Measurements from ENCODE around the gene THEM4.
A peak's percentile ranks its signal among the peaks of the same experiment; 100 is the strongest.

The THEM4 gene

GRCh38 chr1:151909167-151910149, at the start of gene THEM4:
TSS of gene THEM4 (minus strand) at chr1:151909511. CDS start at chr1:151909458, 53 bp downstream.
- DNase-seq: peak; percentile 65

DNA sequence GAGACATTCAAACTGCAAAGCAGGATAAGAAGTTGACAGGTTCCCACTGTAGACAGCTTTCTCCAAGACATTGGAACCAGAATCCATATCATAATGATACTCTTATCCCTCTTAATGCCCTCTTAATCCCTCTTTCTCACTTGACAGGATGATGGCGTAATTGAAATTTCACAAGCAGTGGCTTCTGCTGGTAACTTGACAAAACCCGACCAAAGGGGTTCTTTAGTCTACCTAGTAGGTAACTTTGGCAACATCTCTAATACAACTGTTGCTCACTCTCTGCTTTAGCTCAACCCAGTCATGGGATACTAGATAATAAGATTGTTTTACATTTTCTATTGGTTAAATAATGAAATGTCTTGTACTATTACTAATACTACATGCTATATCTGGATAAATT, 49.6 kb upstream of the THEM4 start:
- no peak for DNase-seq

- no peak for DNase-seq
Measured at GRCh38 chr1:151956957-151957497, 47.7 kb upstream of the THEM4 start.

GRCh38 chr1:151953409-151954094, 44.2 kb upstream of the THEM4 start:
- no peak for DNase-seq

DNA sequence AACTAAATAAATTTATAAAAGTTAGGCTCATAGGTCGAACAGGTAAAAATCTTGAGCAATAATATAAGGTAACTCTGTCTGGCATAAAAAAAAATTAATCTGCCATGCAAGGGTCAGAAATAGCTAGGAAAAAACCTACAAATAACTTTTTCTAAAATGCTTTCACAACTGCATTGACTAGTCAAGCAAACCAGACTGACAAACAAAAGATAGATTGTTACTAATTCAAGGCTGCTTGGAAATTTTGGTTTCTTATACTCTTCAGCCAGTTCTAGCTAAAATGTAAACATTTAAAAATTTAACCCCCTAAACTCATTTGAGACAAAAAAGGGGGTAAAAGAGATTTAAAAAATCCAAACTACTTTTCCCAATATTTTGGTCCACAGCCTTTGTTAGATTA, 43.5 kb upstream of the THEM4 start:
- no peak for DNase-seq

GRCh38 chr1:151949371-151950193, 40.3 kb upstream of the THEM4 start:
- DNase-seq: no peak

- no peak for DNase-seq
Measured at GRCh38 chr1:151948506-151948905, 39.2 kb upstream of the THEM4 start.

- no peak for DNase-seq
Measured at GRCh38 chr1:151947140-151947539, 37.8 kb upstream of the THEM4 start.

DNA sequence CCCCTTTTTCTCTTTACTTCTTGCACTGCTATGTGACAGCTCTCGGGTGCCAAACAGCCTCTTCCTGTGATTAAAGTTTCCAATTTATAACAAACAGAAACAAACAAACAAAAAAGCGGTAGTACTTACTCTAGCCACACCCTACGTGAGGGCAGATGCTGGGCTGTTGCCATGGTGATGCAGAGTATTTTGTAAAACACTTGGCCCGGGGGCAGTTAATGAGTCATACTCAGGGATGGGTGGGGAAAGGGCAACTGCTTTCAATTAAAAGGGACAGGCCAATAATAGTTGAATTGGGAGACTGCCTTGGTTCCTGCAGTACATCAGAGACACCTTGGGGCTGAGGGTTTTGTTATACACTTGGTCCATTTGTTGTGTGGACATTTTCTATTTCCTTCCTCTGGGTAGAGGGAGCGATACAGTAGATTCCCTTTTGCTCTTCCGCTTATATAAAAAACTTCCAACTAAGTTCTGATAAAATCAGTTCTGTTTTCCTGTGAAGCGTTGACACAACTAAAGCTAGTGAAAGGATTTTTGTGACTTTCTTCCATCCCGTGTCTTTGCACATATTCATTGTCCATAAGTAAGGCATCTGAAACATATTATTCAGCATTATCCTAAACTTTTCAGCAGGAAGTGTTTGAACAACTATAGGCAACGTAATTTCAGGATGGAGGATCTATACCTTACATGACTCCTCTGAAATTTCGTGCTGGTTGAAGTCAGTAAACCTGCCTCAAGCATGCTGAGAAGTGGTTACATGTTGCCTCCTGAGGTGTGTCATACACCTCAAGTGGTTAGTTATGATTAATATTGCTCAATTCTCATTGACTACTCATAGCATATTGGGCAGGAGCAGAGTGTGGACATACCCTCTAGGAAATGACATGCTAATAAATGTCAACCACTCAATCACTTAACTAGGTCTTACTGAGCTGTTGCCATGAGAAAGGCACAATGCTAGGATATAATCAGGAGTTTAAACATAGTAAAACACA, 36.7 kb upstream of the THEM4 start:
- DNase-seq: peak; percentile 94

GRCh38 chr1:151944857-151945575, 35.7 kb upstream of the THEM4 start:
- no peak for DNase-seq

- DNase-seq: peak; percentile 17
Measured at GRCh38 chr1:151944126-151944856, 35.0 kb upstream of the THEM4 start.

GRCh38 chr1:151943591-151943990, 34.3 kb upstream of the THEM4 start:
- DNase-seq: no peak

GRCh38 chr1:151942882-151943281, 33.6 kb upstream of the THEM4 start:
- DNase-seq: no peak

GRCh38 chr1:151940541-151940940, 31.2 kb upstream of the THEM4 start:
- DNase-seq: no peak

GRCh38 chr1:151939779-151940178, 30.5 kb upstream of the THEM4 start:
- no peak for DNase-seq

GRCh38 chr1:151939141-151939540, 29.8 kb upstream of the THEM4 start:
- no peak for DNase-seq

DNA sequence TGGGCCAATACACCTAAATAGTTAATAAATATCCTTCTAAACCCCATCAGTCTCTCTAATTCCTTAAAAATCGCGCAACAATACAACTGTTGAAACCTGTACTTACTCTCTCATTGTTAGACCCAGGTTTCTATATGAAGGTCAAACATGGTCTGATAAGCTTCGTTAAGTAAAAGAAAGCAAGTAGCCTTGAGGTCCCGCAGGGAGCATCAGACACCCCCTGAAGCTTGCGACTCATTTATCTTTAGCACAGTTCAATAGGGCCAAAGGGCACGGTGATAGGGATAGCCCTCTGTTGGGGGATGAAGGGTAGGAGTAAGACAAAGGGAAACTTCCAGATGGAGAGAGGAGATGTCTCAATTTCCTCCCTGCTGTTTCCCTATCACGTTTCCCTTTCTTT, 27.3 kb upstream of the THEM4 start:
- DNase-seq: no peak

DNA sequence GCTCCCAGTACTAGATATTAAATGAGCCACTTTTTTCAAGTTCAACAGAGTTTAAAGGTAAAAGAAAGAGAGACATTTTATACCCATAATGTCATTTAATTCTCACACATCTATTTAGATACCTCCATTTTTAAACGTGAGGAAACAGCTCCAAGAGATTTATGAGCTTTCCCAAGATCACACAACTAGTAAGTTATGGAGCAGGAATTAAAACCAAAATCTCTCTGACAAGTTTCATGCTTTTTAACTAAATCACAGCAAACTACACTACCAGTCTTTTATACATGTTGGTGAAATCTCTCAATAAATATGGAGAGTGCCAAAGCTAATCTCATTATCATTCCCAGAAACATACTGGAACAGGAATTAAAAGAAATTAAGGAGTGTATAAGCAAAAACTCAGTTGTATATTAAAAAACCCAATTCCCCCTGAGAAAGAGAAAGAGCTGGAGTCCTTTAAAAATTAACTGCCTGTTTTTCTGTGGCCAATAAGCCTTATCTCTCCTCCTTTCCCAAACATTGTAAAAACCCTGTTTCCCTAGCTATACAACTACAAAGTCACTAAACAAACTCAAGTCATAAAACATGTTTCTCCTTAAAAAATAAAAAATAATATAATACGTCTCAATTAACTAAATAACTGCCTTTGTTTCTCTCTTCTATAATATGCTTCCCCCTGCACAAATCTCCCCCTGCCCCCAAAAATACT, 26.7 kb upstream of the THEM4 start:
- DNase-seq: no peak

GRCh38 chr1:151935154-151935553, 25.8 kb upstream of the THEM4 start:
- DNase-seq: no peak

All from NCI-H748 treated with DMSO at 0.1 percent for 48 hours (cell line).